Measurements from ENCODE around the gene NOL6.
"Not testable (repeated sequence)": the region's sequence is repeated elsewhere in the genome, so short reads cannot be mapped to it uniquely, and the experiment has no call there.

The NOL6 gene

DNA sequence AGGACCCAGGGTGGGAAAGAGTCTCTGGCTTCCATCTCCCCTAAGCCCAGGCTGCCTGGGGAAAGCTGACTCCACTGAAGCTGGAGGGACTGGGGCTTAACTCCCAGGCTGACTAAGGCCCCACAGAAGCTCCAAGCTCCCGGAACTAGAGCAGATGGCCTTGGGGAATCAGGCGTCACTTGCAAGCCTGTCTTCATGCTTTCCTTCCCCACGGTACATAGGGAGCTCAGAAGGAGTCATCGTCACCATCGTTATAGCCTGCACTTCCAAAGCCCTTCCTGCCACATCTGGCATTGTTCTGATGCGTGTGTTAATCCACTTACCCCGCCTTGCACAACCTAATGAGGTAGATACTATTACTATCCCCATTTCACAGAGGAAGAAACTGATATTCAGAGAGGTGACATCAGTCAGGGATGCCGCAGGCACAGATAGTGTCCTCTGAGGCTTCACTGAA, 37.9 kb downstream of the NOL6 start:
- H3K4me1 ChIP-seq = peaks cover 0 to 59% (median 27%) of the 10 kb centered on the region in 10 experiments; a peak in 13 of 20 replicates
- no peak overlapping the region for H3K4me3 ChIP-seq
- no peak overlapping the region for H3K27ac ChIP-seq
- H3K4me2 ChIP-seq = peak overlapping the region in 2 of 11 experiments; percentile 68 to 78; a peak in 3 of 22 replicates
- no peak overlapping the region for H3K9ac ChIP-seq
- H3K27me3 ChIP-seq = no peaks in the 10 kb centered on the region
- H3K9me3 ChIP-seq (replicated peaks in 1 of 11) = no peaks in the 10 kb centered on the region
- TF ChIP-seq Cebpa-rat (IDR thresholded peaks at IDR 0.05) = no peak
- no peaks in the 10 kb centered on the region for H3K36me3 ChIP-seq
- no peaks in the 10 kb centered on the region for H4K20me1 ChIP-seq

DNA sequence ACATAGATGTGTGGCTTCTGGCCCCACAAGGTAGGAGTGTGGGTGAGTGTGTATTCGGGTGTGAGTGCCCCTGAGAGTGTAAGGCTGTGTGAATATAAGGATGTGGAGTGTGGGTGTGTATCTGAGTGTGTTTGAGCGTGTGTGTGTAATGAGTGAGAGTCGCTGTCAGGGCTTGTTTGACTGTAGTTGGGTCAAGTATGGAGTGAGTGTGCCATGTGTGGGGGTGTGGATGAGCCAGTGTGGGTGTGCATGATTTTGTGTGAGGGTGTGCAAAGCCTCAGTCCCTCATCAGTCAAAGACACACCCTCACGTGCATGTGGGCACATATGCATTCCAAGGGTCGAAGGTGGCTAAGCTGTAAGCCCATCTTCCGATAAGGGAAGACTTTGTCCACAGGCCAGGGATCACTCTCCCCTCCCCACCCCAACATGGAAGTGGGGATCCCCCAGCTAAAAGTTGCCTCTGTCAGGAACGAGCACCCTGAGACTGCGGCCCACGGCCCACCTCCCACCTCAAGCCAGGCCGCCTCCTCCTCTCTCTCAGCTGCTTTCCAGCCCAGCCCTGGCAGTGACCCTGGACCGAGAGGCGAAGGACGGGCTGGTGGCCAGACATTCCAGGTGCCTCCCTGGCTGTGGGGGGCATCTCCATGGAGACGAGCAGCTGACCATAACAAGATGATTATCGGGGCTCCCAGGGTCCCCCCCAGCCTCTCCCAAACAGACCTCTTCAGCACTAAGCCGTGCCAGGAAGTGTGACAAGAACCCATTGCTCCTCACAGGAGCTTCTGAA, 39.2 kb downstream of the NOL6 start:
- Histone ChIP-seq H3K36me3 (no peaks in the 10 kb centered on the region), H3K27ac (no peak overlapping the region), H3K9me3 (replicated peaks in 1 of 11) (no peaks in the 10 kb centered on the region), H3K9ac (no peak overlapping the region), H3K27me3 (no peaks in the 10 kb centered on the region), H3K4me2 (no peak overlapping the region), H4K20me1 (no peaks in the 10 kb centered on the region), H3K4me1 (peaks cover 0 to 59% (median 23%) of the 10 kb centered on the region in 10 experiments; a peak in 14 of 20 replicates), H3K4me3 (no peak overlapping the region)
- TF ChIP-seq Cebpa-rat (IDR thresholded peaks at IDR 0.05) = no peak

DNA sequence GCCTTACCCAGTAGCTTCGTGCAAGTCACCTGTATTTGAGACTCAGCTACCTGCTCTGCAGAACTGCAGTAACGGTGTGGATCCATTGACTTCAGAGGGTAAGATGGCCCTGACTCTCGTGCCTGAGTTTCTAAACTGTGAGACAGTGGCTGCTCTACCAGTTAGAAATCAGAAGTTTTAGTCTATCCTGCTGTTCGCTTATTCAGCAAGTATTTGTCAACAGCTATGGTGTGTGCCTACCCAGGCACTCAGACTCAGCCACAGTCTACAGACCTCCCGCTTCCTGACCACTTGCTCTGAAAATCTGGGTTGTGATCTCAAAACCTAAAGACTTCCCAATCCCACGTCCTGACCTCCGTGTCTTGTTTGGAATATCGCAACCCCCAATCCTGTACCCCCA, 39.9 kb downstream of the NOL6 start:
- H3K27me3 ChIP-seq = no peaks in the 10 kb centered on the region
- TF ChIP-seq Cebpa-rat (IDR thresholded peaks at IDR 0.05) = no peak

DNA sequence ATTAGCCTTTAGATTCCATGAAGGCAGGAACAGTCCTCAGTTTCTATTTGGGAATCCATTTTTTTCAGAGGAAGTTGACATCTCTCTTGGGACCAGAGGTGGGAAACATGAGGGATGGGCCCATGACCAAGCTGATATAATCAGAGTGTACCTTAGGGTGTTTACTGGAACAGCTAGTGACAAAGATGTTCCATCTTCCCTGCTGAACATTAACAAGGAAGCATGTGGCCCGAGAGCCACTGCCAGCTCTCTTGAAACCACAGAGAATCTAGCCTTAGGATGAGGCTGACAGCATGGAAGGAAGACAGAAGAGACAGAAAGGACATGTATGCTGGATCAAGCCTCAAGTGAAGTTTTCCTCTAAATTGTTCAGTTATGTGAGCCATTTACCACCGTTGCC, 42.3 kb downstream of the NOL6 start:
- Histone ChIP-seq H3K36me3 (no peaks in the 10 kb centered on the region), H3K9ac (no peak overlapping the region), H3K9me3 (replicated peaks in 1 of 11) (no peaks in the 10 kb centered on the region), H3K4me1 (peaks cover 0 to 36% (median 12%) of the 10 kb centered on the region in 10 experiments; a peak in 14 of 20 replicates), H3K27me3 (no peaks in the 10 kb centered on the region), H3K4me2 (peak overlapping the region in 3 of 11 experiments; percentile 5 to 27 (median 10); a peak in 2 of 22 replicates), H4K20me1 (no peaks in the 10 kb centered on the region), H3K27ac (no peak overlapping the region), H3K4me3 (no peak overlapping the region)
- TF ChIP-seq Cebpa-rat (IDR thresholded peaks at IDR 0.05) = no peak

More for the DNA sequence above, 39.9 kb downstream of the NOL6 start:
- Histone ChIP-seq H3K27ac (no peak overlapping the region), H3K4me3 (no peak overlapping the region), H4K20me1 (no peaks in the 10 kb centered on the region), H3K4me2 (no peak overlapping the region), H3K9me3 (replicated peaks in 1 of 11) (no peaks in the 10 kb centered on the region), H3K9ac (no peak overlapping the region), H3K4me1 (peaks cover 0 to 59% (median 22%) of the 10 kb centered on the region in 10 experiments; a peak in 14 of 20 replicates), H3K36me3 (no peaks in the 10 kb centered on the region)

DNA sequence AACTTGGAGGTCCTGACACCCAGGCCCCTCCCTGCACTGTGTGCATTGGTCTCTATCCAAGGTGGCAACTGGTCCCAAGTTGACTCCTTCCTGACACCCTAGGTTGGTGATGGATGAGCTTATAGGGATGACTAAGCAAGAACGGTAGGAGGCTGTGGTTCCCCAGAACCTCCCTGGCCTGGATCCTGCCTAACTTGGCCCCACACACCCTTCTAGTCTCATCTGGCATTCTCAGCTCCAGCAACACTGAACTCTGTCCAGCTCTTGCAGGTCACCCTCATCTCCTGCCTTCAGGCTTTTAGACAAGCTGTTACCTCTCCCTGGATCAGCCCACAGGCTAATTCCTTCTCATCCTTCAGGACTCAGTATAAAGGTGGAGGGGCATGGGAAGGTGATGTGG, 42.8 kb downstream of the NOL6 start:
- TF ChIP-seq Cebpa-rat (IDR thresholded peaks at IDR 0.05) = no peak
- H3K36me3 ChIP-seq = no peaks in the 10 kb centered on the region

DNA sequence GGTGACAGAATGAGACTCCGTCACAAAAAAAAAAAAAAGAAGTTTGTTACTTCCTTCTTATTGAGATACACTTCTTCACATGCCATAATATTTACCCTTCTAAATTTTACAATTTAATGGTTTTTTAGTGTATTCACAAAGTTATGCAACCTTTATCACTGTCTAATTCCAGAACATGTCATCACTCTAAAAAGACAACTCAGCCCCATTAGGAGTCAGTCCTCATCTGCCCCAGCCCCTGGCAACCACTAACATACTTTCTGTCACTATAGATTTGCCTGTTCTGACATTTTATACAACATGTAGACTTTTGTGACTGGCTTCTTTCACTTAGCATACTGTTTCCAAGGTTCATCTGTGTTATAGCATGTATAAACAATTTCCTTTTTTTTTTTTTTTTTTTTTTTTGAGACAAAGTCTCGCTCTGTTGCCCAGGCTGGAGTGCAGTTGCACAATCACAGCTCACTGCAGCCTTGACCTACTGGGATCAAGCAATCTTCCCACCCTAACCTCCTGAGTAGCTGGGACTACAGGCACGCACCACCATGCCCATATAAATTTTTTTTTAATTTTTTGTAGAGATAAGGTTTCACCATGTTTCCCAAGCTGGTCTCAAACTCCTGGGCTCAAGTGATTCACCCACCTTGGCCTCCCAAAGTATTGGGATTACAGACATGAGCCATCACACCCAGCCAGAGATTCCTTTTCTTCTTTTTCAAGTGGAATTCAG, 44.3 kb downstream of the NOL6 start:
- H3K27ac ChIP-seq = peak overlapping the region in 3 of 11 experiments; percentile 3 to 9 (median 7); a peak in 3 of 22 replicates
- H3K4me3 ChIP-seq = no peak overlapping the region
- no peak overlapping the region for H3K9ac ChIP-seq
- no peaks in the 10 kb centered on the region for H4K20me1 ChIP-seq
- TF ChIP-seq Cebpa-rat (IDR thresholded peaks at IDR 0.05) = peak in 8 of 11 experiments; percentile 28 to 76 (median 54); a peak in 11 of 22 replicates
- H3K9me3 ChIP-seq (replicated peaks in 1 of 11) = no peaks in the 10 kb centered on the region
- H3K4me1 ChIP-seq = peaks cover 0 to 26% (median 12%) of the 10 kb centered on the region in 10 experiments; a peak in 14 of 20 replicates
- no peaks in the 10 kb centered on the region for H3K27me3 ChIP-seq
- H3K36me3 ChIP-seq = no peaks in the 10 kb centered on the region
- peak overlapping the region in 8 of 11 experiments; percentile 1 to 58 (median 24); a peak in 12 of 22 replicates for H3K4me2 ChIP-seq

More for the DNA sequence above, 42.8 kb downstream of the NOL6 start:
- no peak overlapping the region for H3K27ac ChIP-seq
- no peaks in the 10 kb centered on the region for H4K20me1 ChIP-seq
- peaks cover 0 to 31% (median 12%) of the 10 kb centered on the region in 10 experiments; a peak in 14 of 20 replicates for H3K4me1 ChIP-seq
- H3K4me3 ChIP-seq = no peak overlapping the region
- H3K4me2 ChIP-seq = peak overlapping the region in 4 of 11 experiments; percentile 5 to 27 (median 12); a peak in 3 of 22 replicates
- no peaks in the 10 kb centered on the region for H3K27me3 ChIP-seq
- no peak overlapping the region for H3K9ac ChIP-seq
- no peaks in the 10 kb centered on the region for H3K9me3 ChIP-seq (replicated peaks in 1 of 11)

DNA sequence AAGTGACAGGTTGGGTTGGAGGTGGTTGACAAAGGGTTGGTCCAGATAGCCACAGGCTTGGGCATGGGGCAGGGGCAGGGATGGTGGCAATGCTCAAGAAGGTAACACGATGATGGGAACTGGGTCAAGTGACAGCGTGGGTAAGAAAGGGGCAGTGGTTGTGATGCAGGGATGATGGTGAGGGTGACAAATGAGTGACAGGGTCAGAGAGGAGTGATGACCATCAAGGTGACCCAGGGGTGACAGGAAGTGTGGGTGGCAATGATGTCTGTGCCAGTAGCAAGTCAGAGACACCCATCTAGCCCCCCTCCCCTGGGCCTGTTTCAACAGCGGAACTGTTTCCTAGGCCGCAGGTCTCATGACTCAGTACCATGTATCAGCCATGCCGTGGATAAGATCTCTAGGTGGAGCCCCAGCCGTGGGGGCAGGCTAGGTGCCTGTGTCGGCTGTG, 46.9 kb downstream of the NOL6 start:
- H3K4me2 ChIP-seq = no peak overlapping the region
- no peak overlapping the region; a peak in 1 of 22 replicates for H3K27ac ChIP-seq
- H3K9ac ChIP-seq = no peak overlapping the region
- no peaks in the 10 kb centered on the region for H4K20me1 ChIP-seq
- H3K9me3 ChIP-seq (replicated peaks in 1 of 11) = no peaks in the 10 kb centered on the region
- H3K36me3 ChIP-seq = no peaks in the 10 kb centered on the region
- H3K4me3 ChIP-seq = no peak overlapping the region
- no peaks in the 10 kb centered on the region for H3K27me3 ChIP-seq
- H3K4me1 ChIP-seq = peaks cover 0 to 26% (median 12%) of the 10 kb centered on the region in 10 experiments; a peak in 14 of 20 replicates
- no peak for TF ChIP-seq Cebpa-rat (IDR thresholded peaks at IDR 0.05)

DNA sequence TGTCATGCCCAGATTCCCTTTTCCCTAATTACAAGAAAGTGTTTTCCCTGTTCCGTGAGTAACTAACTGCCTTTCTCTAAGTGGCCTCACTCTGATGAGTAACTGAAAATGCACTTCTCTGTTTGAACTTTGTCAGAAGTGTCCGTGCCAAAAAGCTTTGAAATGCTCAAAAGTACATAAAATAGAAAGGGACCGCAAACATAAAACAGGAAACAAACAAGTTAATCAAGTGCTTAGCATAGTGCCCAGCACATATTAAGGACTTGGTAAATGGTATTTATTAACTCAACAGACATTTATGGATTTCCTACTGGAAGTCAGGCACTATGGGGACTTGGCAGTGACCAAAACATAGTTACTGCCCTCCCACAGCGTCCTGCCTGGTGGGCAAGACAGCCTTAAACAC, 48.6 kb downstream of the NOL6 start:
- H3K4me1 ChIP-seq = peaks cover 0 to 14% (median 9%) of the 10 kb centered on the region in 10 experiments; a peak in 12 of 20 replicates
- no peak overlapping the region for H3K4me3 ChIP-seq
- H3K9me3 ChIP-seq (replicated peaks in 1 of 11) = no peaks in the 10 kb centered on the region
- no peaks in the 10 kb centered on the region for H4K20me1 ChIP-seq
- H3K4me2 ChIP-seq = no peak overlapping the region
- no peaks in the 10 kb centered on the region for H3K27me3 ChIP-seq
- no peak overlapping the region for H3K9ac ChIP-seq
- H3K36me3 ChIP-seq = no peaks in the 10 kb centered on the region
- no peak overlapping the region for H3K27ac ChIP-seq
- TF ChIP-seq Cebpa-rat (IDR thresholded peaks at IDR 0.05) = no peak

DNA sequence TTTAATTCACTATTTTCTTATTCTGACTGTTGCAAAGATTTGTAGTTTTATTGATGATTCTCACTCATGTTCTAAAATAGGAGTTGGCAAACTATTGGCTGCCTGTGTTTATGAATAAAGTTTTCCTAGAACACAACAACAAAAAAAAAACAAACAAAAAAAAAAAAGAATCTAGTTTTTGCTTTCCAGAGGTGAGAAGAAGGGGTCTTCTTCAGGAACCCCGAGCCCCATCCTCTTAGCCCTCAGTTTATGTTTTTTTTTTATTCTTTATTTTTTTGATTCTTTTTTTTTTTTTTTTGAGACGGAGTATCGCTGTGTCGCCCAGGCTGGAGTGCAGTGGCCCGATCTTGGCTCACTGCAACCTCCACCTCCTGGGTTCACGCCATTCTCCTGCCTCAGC, 49.2 kb downstream of the NOL6 start:
- not testable (repeated sequence) for H3K4me3 ChIP-seq; H3K27me3 ChIP-seq; H3K9me3 ChIP-seq (replicated peaks in 1 of 11); H3K4me1 ChIP-seq; H3K4me2 ChIP-seq; H3K9ac ChIP-seq; H3K27ac ChIP-seq; H4K20me1 ChIP-seq; H3K36me3 ChIP-seq

DNA sequence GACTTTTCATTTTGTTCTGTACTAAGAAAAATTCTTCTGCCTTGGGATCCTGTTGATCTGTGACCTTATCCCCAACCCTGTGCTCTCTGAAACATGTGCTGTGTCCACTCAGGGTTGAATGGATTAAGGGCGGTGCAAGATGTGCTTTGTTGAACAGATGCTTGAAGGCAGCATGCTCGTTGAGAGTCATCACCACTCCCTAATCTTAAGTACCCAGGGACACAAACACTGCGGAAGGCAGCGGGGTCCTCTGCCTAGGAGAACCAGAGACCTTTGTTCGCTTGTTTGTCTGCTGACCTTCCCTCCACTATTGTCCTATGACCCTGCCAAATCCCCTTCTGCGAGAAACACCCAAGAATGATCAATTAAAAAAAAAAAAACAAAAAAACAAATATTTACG, 49.7 kb downstream of the NOL6 start:
- H3K9ac ChIP-seq; H3K9me3 ChIP-seq (replicated peaks in 1 of 11); H3K27ac ChIP-seq; H3K27me3 ChIP-seq; H3K4me3 ChIP-seq; H4K20me1 ChIP-seq; H3K4me2 ChIP-seq; H3K4me1 ChIP-seq; H3K36me3 ChIP-seq: not testable (repeated sequence)

Measured in BLaER1 treated with 17β-estradiol and CSF1 and Interleukin-3, amounts not matched to agents 10 nM and 100 nM (cell line).